Testis (tissue), 3 donors: ENCODE results near the gene ECI1. TPM values are rescaled to one million over a fixed set of nuclear protein-coding genes. Genes with fewer than 3 reads are reported as not detected.

Source experiments
- DNase-seq: peaks from one replicate; pipeline ENCODE4 v3.0.0-alpha.2; 2019
- H3K27ac ChIP-seq, 2 donors: fragments of 200-600 bp; sonication (generic); one replicate each; pipeline ENCODE4 v1.5.1; 2019
- H3K27me3 ChIP-seq: fragments of 200-600 bp; sonication (generic); one replicate; pipeline ENCODE4 v1.5.1; 2019
- H3K36me3 ChIP-seq: fragments of 200-600 bp; sonication (generic); one replicate; pipeline ENCODE4 v1.5.1; 2017; ENCODE audit warnings: low read depth; ENCODE audit errors: missing control alignments
- H3K4me1 ChIP-seq: fragments of 200-600 bp; sonication (generic); one replicate; pipeline ENCODE4 v1.5.1; 2019
- H3K4me3 ChIP-seq, 2 donors: fragments of 200-600 bp; sonication (generic); one replicate each; pipeline ENCODE4 v1.5.1; 2017 to 2019
- H3K9me3 ChIP-seq: fragments of 200-600 bp; sonication (generic); one replicate; pipeline ENCODE4 v1.5.1; 2017
- CTCF ChIP-seq, 3 experiments: fragments of 450-650 bp in 2 of 3; fragments of 200-600 bp in 1 of 3; sonication (generic) in 1 of 3; IDR thresholded peaks; one replicate each; pipeline ENCODE4 v1.5.1; 2016 to 2019; ENCODE audit warnings: antibody characterized with exemption in 3 of 3, mild to moderate bottlenecking in 2 of 3, moderate library complexity in 1 of 3
- POLR2A ChIP-seq: fragments of 450-650 bp; IDR thresholded peaks from one replicate; pipeline ENCODE4 v1.6.1; 2017; ENCODE audit warnings: antibody characterized with exemption, mild to moderate bottlenecking, moderate library complexity
- WGBS, 2 donors: methylation state at CpG; one replicate each; pipeline ENCODE4 v1.1.5; 2018; 5-methylcytosine and 5-hydroxymethylcytosine counted together
- intact Hi-C: fragments of 100-400 bp; cut with DNase I; formaldehyde crosslinking; loops from one replicate; pipeline ENCODE4 v1.15.1; 2023; ENCODE audit warnings: low total_unique reads
- polyA plus RNA-seq: library from polyadenylated mRNA; stranded (reverse); fragments of 350-450 nt; fragmentation: Illumina TruSeq; extraction: RNeasy Lipid Tissue Mini Kit (QIAGEN cat#74804); gene quantifications from one replicate; pipeline ENCODE4 v1.2.3, GENCODE V29; 2014; ENCODE audit warnings: low read depth, low replicate concordance; ENCODE audit not compliant: insufficient read depth
- total RNA-seq, 2 donors: library from RNA; depleted of rRNA; stranded (reverse); fragments of >200 nt; gene quantifications; one replicate each; pipeline ENCODE4 v1.2.3, GENCODE V29; 2016

Gene ECI1
- total and polyA plus RNA-seq, 3 donors from 2014 or later: 25.5 to 39.0 (median 36.1) TPM

DNA sequence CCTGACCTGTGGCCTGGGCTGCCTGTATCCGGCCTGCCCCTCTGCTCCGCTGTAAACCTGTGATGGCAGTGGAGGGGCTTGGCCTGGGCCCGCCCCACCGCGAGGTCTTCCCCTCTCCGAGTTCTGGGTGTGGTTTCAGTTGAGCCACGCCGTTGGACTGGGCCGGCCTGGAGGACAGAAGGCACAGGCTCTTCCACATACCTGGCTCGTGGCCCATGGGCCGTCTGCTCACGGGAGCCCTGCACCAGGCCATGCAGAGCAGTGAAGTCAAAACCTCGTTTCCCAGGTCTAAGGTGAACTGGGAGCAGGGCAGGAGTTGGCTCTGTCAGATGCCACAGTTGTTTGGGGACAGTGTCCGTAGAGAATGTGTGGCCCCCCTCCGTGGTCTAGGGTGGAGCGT is 22.1 kb upstream of the ECI1 start:
- no peak for TF ChIP-seq CTCF (IDR thresholded peaks at IDR 0.05)
- no peak for TF ChIP-seq POLR2A
- no peaks in the 10 kb centered on the region for H3K27me3 ChIP-seq
- peak; percentile 58 for DNase-seq
- intact Hi-C loops: no loop called here
- no peaks in the 10 kb centered on the region for H3K9me3 ChIP-seq
- no peak overlapping the region for H3K27ac ChIP-seq
- H3K4me3 ChIP-seq: no peak overlapping the region
- no peaks in the 10 kb centered on the region for H3K36me3 ChIP-seq
- 65 to 71% methylated on average over 14 to 16 of the region's 16 CpGs for WGBS, 2 donors
- H3K4me1 ChIP-seq: peaks cover 10% of the 10 kb centered on the region

DNA sequence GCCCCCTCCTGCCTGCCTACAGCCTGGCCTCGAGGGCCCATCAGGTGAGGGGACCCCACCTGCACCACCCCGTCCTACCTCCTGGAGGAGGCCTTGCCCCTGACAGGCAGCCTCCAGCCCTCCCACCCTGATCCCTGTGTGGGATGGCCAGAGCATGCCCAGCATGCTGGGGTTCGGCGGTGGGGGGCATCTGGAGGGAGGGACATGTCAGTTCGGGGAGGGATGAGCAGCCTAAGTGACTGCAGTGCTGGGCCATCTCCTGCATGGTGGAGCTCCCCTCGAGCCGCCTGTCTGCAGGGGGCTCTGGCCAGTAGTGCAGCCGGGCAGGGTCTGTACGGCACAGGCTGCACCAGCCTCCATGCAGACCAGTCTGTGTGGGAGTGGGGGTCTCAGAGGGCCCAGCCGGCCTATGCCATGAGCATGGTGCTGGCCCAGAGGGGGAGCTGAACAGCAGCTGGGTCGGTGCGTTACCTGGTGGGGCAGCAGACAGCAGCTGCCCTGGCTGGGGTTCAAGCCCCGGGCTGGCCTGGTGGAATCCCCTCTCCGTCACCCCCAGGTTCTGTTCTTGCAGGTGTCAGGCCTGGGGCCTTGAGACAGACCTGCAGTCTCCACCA is 20.6 kb upstream of the ECI1 start:
- H3K27me3 ChIP-seq: no peaks in the 10 kb centered on the region
- no peaks in the 10 kb centered on the region for H3K36me3 ChIP-seq
- 82 to 100% methylated on average over 3 to 8 of the region's 14 CpGs for WGBS, 2 donors
- H3K27ac ChIP-seq: no peak overlapping the region
- no peak for DNase-seq
- intact Hi-C loops: no loop called here
- H3K4me1 ChIP-seq: peaks cover 10% of the 10 kb centered on the region
- TF ChIP-seq CTCF (IDR thresholded peaks at IDR 0.05) (no peak), POLR2A (no peak)
- no peaks in the 10 kb centered on the region for H3K9me3 ChIP-seq
- no peak overlapping the region for H3K4me3 ChIP-seq

- intact Hi-C loops: no loop called here
- Histone ChIP-seq H3K36me3 (no peaks in the 10 kb centered on the region), H3K27ac (no peak overlapping the region), H3K4me3 (no peak overlapping the region), H3K9me3 (no peaks in the 10 kb centered on the region), H3K27me3 (no peaks in the 10 kb centered on the region), H3K4me1 (peaks cover 10% of the 10 kb centered on the region)
- 82 to 87% methylated on average over 13 to 15 of the region's 15 CpGs for WGBS, 2 donors
- no peak for TF ChIP-seq CTCF (IDR thresholded peaks at IDR 0.05)
- TF ChIP-seq POLR2A: no peak
- no peak for DNase-seq
Measured at GRCh38 chr16:2270588-2271470, 19.4 kb upstream of the ECI1 start.

- no peak for DNase-seq
- intact Hi-C loops: no loop called here
- TF ChIP-seq CTCF (IDR thresholded peaks at IDR 0.05) (no peak), POLR2A (no peak)
- 82 to 87% methylated on average over 7 to 9 of the region's 9 CpGs for WGBS, 2 donors
- no peaks in the 10 kb centered on the region for H3K27me3 ChIP-seq
- H3K9me3 ChIP-seq: no peaks in the 10 kb centered on the region
- no peak overlapping the region for H3K4me3 ChIP-seq
- no peaks in the 10 kb centered on the region for H3K36me3 ChIP-seq
- no peak overlapping the region for H3K27ac ChIP-seq
- H3K4me1 ChIP-seq: peaks cover 10% of the 10 kb centered on the region
Measured at GRCh38 chr16:2270070-2270462, 18.7 kb upstream of the ECI1 start.
